B cell (primary cell): ENCODE results near the gene ALOX5AP. TPM values are rescaled to one million over a fixed set of nuclear protein-coding genes. Genes with fewer than 3 reads are reported as not detected.

Experiments used
- ATAC-seq: fragments of 200-7000 bp; cut with Tn5 transposase; one replicate; pipeline ENCODE4 v1.10.0; 2021; ENCODE audit warnings: low read depth, mild to moderate bottlenecking, moderate number of reproducible peaks, moderate library complexity
- CTCF ChIA-PET: fragments of 350-600 bp; sonication (Branson Sonifier 250); formaldehyde crosslinking; loops from one replicate; lab custom pipeline; 2021; ENCODE audit warnings: antibody characterized with exemption, inconsistent platforms; lab: Charles Lee
- POLR2A ChIA-PET: fragments of 350-600 bp; sonication (Branson Sonifier 250); formaldehyde crosslinking; loops from one replicate; lab custom pipeline; 2021; ENCODE audit warnings: antibody characterized with exemption; lab: Charles Lee
- DNase-seq: peaks from one replicate; pipeline ENCODE4 v3.0.0; 2013
- H2AFZ ChIP-seq: 2 replicates; pipeline ENCODE4 v1.6.1; 2012; ENCODE audit warnings: mild to moderate bottlenecking, low read depth, low read length; ENCODE audit not compliant: insufficient read depth, poor library complexity, severe bottlenecking
- H3K27ac ChIP-seq, 2 donors: 1 replicate in 1 of 2; 2 replicates in 1 of 2; pipeline ENCODE4 v1.5.1; 2012 to 2013; ENCODE audit warnings: low read length in 2 of 2, mild to moderate bottlenecking in 2 of 2, moderate library complexity in 1 of 2
- H3K27me3 ChIP-seq, 4 experiments: fragments of 200-600 bp in 1 of 4; sonication (generic) in 1 of 4; replicated peaks in 1 of 4; 1 replicate in 2 of 4; 2 replicates in 2 of 4; pipeline versions ENCODE4 v1.6.1 to v1.7.0; 2013 to 2016; ENCODE audit warnings: low read length in 3 of 4, mild to moderate bottlenecking in 2 of 4, mixed read lengths in 1 of 4, moderate library complexity in 1 of 4; ENCODE audit not compliant: insufficient read depth in 4 of 4, control insufficient read depth in 3 of 4; ENCODE audit errors: control extremely low read depth in 1 of 4
- H3K36me3 ChIP-seq, 2 experiments: replicated peaks in 1 of 2; 1 replicate in 1 of 2; 2 replicates in 1 of 2; pipeline versions ENCODE4 v1.6.1 to v1.7.1; 2013; ENCODE audit warnings: low read length in 1 of 2; ENCODE audit not compliant: insufficient read depth in 2 of 2, control insufficient read depth in 1 of 2; ENCODE audit errors: control extremely low read depth in 1 of 2, extremely low read depth in 1 of 2
- H3K4me1 ChIP-seq, 2 donors: fragments of 200-600 bp in 1 of 2; sonication (generic) in 1 of 2; 1 replicate in 1 of 2; 2 replicates in 1 of 2; pipeline versions ENCODE4 v1.5.1 to v1.6.1; 2013 to 2017; ENCODE audit warnings: low read length in 2 of 2; ENCODE audit not compliant: control insufficient read depth in 2 of 2, insufficient read depth in 2 of 2
- H3K4me2 ChIP-seq: replicated peaks from 2 replicates; pipeline ENCODE3; 2012; ENCODE audit warnings: mild to moderate bottlenecking, low read depth, low read length; ENCODE audit not compliant: poor library complexity, severe bottlenecking
- H3K4me3 ChIP-seq, 5 experiments: fragments of 200-600 bp in 1 of 5; sonication (generic) in 1 of 5; 1 replicate in 3 of 5; 2 replicates in 2 of 5; pipeline versions ENCODE4 v1.5.1 to v1.7.0; 2011 to 2016; ENCODE audit warnings: low read length in 4 of 5, mild to moderate bottlenecking in 4 of 5, low read depth in 2 of 5, control low read depth in 1 of 5, moderate library complexity in 1 of 5; ENCODE audit not compliant: insufficient read depth in 1 of 5; ENCODE audit errors: control extremely low read depth in 1 of 5, extremely low read depth in 1 of 5
- H3K79me2 ChIP-seq: fragments of 200-600 bp; sonication (generic); one replicate; pipeline ENCODE4 v1.6.0; 2016; ENCODE audit warnings: low read length; ENCODE audit not compliant: control insufficient read depth, insufficient read depth
- H3K9ac ChIP-seq: fragments of 200-600 bp; sonication (generic); 2 replicates; pipeline ENCODE4 v1.6.1; 2017; ENCODE audit warnings: mild to moderate bottlenecking, low read length, moderate library complexity
- H3K9me3 ChIP-seq, 3 donors: one replicate each; pipeline versions ENCODE4 v1.6.1 to v1.7.1; 2013; ENCODE audit warnings: low read length in 2 of 3; ENCODE audit not compliant: control insufficient read depth in 2 of 3, insufficient read depth in 1 of 3; ENCODE audit errors: control extremely low read depth in 1 of 3
- H4K20me1 ChIP-seq: 2 replicates; pipeline ENCODE4 v1.6.0; 2012; ENCODE audit warnings: mild to moderate bottlenecking, low read length; ENCODE audit not compliant: insufficient read depth, control insufficient read depth, poor library complexity, severe bottlenecking
- H3K27ac Mint-ChIP-seq: one replicate; pipeline ENCODE4 v1.8.0; 2021; ENCODE audit warnings: mixed read lengths
- H3K27me3 Mint-ChIP-seq: one replicate; pipeline ENCODE4 v1.8.0; 2021; ENCODE audit warnings: mixed read lengths
- H3K4me1 Mint-ChIP-seq: one replicate; pipeline ENCODE4 v1.8.0; 2021; ENCODE audit warnings: mixed read lengths
- H3K4me3 Mint-ChIP-seq: one replicate; pipeline ENCODE4 v1.8.0; 2021; ENCODE audit warnings: mixed read lengths
- H3K9me3 Mint-ChIP-seq: one replicate; pipeline ENCODE4 v1.8.0; 2022; ENCODE audit warnings: mixed read lengths; ENCODE audit not compliant: insufficient read depth
- EZH2 ChIP-seq: IDR thresholded peaks from 2 replicates; pipeline ENCODE4 v1.6.1; 2012; ENCODE audit warnings: borderline replicate concordance, low read depth, mild to moderate bottlenecking, moderate library complexity, low read length; ENCODE audit not compliant: insufficient read depth, poor library complexity, severe bottlenecking
- WGBS: methylation state at CpG from one replicate; pipeline ENCODE4 v1.1.5; 2013; ENCODE audit warnings: missing lambda C conversion rate; ENCODE audit not compliant: insufficient coverage; 5-methylcytosine and 5-hydroxymethylcytosine counted together
- intact Hi-C: fragments of 100-400 bp; cut with micrococcal nuclease; formaldehyde crosslinking; loops from one replicate; pipeline ENCODE4 v1.10.0; 2022
- polyA plus RNA-seq: library from polyadenylated mRNA; depleted of rRNA; stranded (reverse); fragments of >200 nt; gene quantifications from 2 replicates; pipeline ENCODE4 v1.2.3, GENCODE V29; 2012
- total RNA-seq, 2 donors: library from RNA; stranded (reverse); fragments of 120-200 nt in 1 of 2; gene quantifications; 1 replicate in 1 of 2; 2 replicates in 1 of 2; pipeline versions ENCODE4 v1.2.3 to v1.2.4, GENCODE V29; 2013 to 2022
- TF ChIP-seq, protein P1 (sequence below): fragments of 200-600 bp; IDR thresholded peaks from one replicate; pipeline ENCODE4 v1.8.0; 2022; ENCODE audit warnings: antibody characterized with exemption, mild to moderate bottlenecking

ALOX5AP gene
- total and polyA plus RNA-seq, 2 donors (not counting 1 experiment from before 2014, with no cell fraction given): 81.4 to 87.5 TPM

DNA sequence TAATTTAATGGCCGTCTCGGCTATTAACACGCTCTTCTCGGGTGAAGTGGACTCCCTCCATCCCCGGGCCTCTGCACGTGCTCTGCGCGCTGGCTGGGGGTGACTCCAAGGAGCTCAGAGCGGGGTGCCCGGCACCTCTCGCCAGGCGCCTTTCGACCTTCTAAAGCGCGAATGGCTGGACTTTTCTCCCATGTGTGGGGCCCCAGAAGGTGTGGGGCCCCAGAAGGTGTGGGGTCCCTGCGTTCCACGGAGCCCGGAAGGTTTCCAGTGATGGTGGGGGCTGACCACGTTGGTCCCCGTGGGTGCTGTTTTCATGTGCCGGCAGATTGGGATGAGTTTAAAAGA lies 3.3 kb upstream of the ALOX5AP start:
- no peak overlapping the region for H3K4me3 Mint-ChIP-seq
- H3K9ac ChIP-seq: no peak overlapping the region
- intact Hi-C loops: loop anchor here (10.0 kb wide), 2 partner anchors 1137 to 1237 kb away; partner anchors contain the start of gene SLC7A1
- no peak overlapping the region for H3K4me3 ChIP-seq
- no peaks in the 10 kb centered on the region for H3K36me3 ChIP-seq
- peak overlapping the region; percentile 28 for H3K27ac Mint-ChIP-seq
- H3K27ac ChIP-seq: no peak overlapping the region
- H3K9me3 ChIP-seq: no peaks in the 10 kb centered on the region
- H3K9me3 Mint-ChIP-seq: no peaks in the 10 kb centered on the region
- H4K20me1 ChIP-seq: no peaks in the 10 kb centered on the region
- H3K27me3 ChIP-seq: no peaks in the 10 kb centered on the region
- peaks cover 30% of the 10 kb centered on the region for H3K4me1 Mint-ChIP-seq
- ATAC-seq (no peak), DNase-seq (no peak)
- 93% methylated on average over 19 of the region's 21 CpGs for WGBS
- no peak overlapping the region for H3K4me2 ChIP-seq
- ChIA-PET CTCF (interaction anchor here (0.9 kb wide), 1 partner anchor 42 kb away, joined by 3 read pairs; no protein-coding TSS in a partner anchor), POLR2A (no interaction called here)
- peaks cover 39% of the 10 kb centered on the region for H3K79me2 ChIP-seq
- no peak overlapping the region for H2AFZ ChIP-seq
- no peaks in the 10 kb centered on the region for H3K27me3 Mint-ChIP-seq
- peaks cover 29 to 30% of the 10 kb centered on the region in 2 donors for H3K4me1 ChIP-seq
- no peak for TF ChIP-seq EZH2
- TF ChIP-seq, protein P1, sequence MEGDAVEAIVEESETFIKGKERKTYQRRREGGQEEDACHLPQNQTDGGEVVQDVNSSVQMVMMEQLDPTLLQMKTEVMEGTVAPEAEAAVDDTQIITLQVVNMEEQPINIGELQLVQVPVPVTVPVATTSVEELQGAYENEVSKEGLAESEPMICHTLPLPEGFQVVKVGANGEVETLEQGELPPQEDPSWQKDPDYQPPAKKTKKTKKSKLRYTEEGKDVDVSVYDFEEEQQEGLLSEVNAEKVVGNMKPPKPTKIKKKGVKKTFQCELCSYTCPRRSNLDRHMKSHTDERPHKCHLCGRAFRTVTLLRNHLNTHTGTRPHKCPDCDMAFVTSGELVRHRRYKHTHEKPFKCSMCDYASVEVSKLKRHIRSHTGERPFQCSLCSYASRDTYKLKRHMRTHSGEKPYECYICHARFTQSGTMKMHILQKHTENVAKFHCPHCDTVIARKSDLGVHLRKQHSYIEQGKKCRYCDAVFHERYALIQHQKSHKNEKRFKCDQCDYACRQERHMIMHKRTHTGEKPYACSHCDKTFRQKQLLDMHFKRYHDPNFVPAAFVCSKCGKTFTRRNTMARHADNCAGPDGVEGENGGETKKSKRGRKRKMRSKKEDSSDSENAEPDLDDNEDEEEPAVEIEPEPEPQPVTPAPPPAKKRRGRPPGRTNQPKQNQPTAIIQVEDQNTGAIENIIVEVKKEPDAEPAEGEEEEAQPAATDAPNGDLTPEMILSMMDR: no peak

DNA sequence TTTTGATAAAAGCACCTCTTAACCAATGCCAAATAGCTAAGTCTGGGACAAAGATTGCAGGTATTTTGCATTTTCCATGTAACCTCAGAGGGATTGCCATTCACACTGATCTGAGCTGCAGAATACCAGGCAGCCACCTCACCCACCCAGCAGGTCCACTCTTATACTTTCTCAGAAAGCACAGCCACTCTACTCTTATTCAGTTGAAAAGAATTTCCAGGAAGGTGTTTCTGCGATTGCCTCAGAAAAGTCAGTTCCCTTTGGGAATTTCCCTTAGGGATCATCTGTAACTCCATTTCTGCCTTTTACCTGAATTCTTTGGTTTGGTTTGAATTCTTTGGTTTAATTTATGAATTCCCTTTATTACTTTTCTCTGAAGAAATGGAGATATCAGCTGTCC lies 904 bp upstream of the ALOX5AP start:
- peaks cover 54% of the 10 kb centered on the region for H3K4me1 Mint-ChIP-seq
- H3K27me3 Mint-ChIP-seq: no peaks in the 10 kb centered on the region
- DNase-seq: no peak
- peak overlapping the region; percentile 99 for H3K27ac Mint-ChIP-seq
- Histone ChIP-seq H3K36me3 (no peaks in the 10 kb centered on the region), H2AFZ (no peak overlapping the region), H3K4me3 (peak overlapping the region in 1 of 5 experiments; percentile 75), H3K79me2 (peaks cover 58% of the 10 kb centered on the region), H3K4me1 (peaks cover 48 to 54% of the 10 kb centered on the region in 2 donors), H3K4me2 (peak overlapping the region; percentile 72), H3K9ac (peak overlapping the region; percentile 67), H3K27ac (peak overlapping the region; percentile 59 to 80), H4K20me1 (no peaks in the 10 kb centered on the region), H3K9me3 (no peaks in the 10 kb centered on the region), H3K27me3 (no peaks in the 10 kb centered on the region)
- peak overlapping the region; percentile 99 for H3K4me3 Mint-ChIP-seq
- CTCF ChIA-PET: interaction anchor here (1.0 kb wide), 1 partner anchor 8 kb away, joined by 3 read pairs; no protein-coding TSS in a partner anchor
- no peaks in the 10 kb centered on the region for H3K9me3 Mint-ChIP-seq
- POLR2A ChIA-PET: interaction anchor here (0.6 to 1.2 kb wide), 5 partner anchors 10 to 410 kb away, joined by 3 to 11 read pairs (median 5); partner anchors contain the start of gene USPL1
- intact Hi-C loops: loop anchor here (2.0 to 10.0 kb wide), 3 partner anchors 118 to 1240 kb away; partner anchors contain the start of genes SLC7A1 and USPL1
- no peak for ATAC-seq
- TF ChIP-seq EZH2: no peak
- TF ChIP-seq, protein P1: no peak
- WGBS: no CpG with 5 or more reads among the region's 1 CpG
